ENCODE measurements around the gene TM2D3. TPM values are rescaled to one million over a fixed set of nuclear protein-coding genes. Genes with fewer than 3 reads are reported as not detected.

Gene TM2D3
- total RNA-seq, 1 experiment from 2014 or later = 23.1 TPM

DNA sequence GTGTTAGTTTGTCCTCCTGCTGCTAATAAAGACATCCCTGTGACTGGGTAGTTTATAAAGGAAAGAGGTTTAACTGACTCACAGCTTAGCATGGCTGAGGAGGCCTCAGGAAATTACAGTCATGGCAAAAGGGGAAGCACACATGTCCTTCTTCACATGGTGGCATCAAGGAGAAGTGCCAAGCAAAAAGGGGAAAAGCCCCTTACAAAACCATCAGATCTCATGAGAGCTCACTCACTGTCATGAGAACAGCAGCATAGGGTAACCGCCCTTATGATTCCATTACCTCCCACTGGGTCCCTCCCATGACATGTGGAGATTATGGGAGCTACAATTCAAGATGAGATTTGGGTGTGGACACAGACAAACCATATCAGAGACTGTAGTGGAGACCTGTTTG, 27.0 kb downstream of the TM2D3 start:
- Mint-ChIP-seq H3K4me1 (peaks cover 18% of the 10 kb centered on the region), H3K4me3 (no peak overlapping the region), H3K27ac (no peak overlapping the region), H3K9me3 (peaks cover 33% of the 10 kb centered on the region), H3K36me3 (peaks cover 31% of the 10 kb centered on the region), H3K27me3 (ENCODE audit: low read depth) (peaks cover 3% of the 10 kb centered on the region)
- no peak for TF ChIP-seq EMX1 (CRISPR knock-in tag; IDR thresholded peaks at IDR 0.05)
- TF ChIP-seq, protein P1, sequence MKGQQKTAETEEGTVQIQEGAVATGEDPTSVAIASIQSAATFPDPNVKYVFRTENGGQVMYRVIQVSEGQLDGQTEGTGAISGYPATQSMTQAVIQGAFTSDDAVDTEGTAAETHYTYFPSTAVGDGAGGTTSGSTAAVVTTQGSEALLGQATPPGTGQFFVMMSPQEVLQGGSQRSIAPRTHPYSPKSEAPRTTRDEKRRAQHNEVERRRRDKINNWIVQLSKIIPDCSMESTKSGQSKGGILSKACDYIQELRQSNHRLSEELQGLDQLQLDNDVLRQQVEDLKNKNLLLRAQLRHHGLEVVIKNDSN (CRISPR knock-in tag; IDR thresholded peaks at IDR 0.05) = no peak
- TF ChIP-seq, protein P2, sequence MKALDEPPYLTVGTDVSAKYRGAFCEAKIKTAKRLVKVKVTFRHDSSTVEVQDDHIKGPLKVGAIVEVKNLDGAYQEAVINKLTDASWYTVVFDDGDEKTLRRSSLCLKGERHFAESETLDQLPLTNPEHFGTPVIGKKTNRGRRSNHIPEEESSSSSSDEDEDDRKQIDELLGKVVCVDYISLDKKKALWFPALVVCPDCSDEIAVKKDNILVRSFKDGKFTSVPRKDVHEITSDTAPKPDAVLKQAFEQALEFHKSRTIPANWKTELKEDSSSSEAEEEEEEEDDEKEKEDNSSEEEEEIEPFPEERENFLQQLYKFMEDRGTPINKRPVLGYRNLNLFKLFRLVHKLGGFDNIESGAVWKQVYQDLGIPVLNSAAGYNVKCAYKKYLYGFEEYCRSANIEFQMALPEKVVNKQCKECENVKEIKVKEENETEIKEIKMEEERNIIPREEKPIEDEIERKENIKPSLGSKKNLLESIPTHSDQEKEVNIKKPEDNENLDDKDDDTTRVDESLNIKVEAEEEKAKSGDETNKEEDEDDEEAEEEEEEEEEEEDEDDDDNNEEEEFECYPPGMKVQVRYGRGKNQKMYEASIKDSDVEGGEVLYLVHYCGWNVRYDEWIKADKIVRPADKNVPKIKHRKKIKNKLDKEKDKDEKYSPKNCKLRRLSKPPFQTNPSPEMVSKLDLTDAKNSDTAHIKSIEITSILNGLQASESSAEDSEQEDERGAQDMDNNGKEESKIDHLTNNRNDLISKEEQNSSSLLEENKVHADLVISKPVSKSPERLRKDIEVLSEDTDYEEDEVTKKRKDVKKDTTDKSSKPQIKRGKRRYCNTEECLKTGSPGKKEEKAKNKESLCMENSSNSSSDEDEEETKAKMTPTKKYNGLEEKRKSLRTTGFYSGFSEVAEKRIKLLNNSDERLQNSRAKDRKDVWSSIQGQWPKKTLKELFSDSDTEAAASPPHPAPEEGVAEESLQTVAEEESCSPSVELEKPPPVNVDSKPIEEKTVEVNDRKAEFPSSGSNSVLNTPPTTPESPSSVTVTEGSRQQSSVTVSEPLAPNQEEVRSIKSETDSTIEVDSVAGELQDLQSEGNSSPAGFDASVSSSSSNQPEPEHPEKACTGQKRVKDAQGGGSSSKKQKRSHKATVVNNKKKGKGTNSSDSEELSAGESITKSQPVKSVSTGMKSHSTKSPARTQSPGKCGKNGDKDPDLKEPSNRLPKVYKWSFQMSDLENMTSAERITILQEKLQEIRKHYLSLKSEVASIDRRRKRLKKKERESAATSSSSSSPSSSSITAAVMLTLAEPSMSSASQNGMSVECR (CRISPR knock-in tag; IDR thresholded peaks at IDR 0.05; ENCODE audit: borderline replicate concordance) = no peak
- no peak for TF ChIP-seq ZBTB21 (CRISPR knock-in tag; IDR thresholded peaks at IDR 0.05; ENCODE audit: borderline replicate concordance)
- TF ChIP-seq, protein P3, sequence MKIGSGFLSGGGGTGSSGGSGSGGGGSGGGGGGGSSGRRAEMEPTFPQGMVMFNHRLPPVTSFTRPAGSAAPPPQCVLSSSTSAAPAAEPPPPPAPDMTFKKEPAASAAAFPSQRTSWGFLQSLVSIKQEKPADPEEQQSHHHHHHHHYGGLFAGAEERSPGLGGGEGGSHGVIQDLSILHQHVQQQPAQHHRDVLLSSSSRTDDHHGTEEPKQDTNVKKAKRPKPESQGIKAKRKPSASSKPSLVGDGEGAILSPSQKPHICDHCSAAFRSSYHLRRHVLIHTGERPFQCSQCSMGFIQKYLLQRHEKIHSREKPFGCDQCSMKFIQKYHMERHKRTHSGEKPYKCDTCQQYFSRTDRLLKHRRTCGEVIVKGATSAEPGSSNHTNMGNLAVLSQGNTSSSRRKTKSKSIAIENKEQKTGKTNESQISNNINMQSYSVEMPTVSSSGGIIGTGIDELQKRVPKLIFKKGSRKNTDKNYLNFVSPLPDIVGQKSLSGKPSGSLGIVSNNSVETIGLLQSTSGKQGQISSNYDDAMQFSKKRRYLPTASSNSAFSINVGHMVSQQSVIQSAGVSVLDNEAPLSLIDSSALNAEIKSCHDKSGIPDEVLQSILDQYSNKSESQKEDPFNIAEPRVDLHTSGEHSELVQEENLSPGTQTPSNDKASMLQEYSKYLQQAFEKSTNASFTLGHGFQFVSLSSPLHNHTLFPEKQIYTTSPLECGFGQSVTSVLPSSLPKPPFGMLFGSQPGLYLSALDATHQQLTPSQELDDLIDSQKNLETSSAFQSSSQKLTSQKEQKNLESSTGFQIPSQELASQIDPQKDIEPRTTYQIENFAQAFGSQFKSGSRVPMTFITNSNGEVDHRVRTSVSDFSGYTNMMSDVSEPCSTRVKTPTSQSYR (CRISPR knock-in tag; IDR thresholded peaks at IDR 0.05) = no peak
- TF ChIP-seq, protein P4, sequence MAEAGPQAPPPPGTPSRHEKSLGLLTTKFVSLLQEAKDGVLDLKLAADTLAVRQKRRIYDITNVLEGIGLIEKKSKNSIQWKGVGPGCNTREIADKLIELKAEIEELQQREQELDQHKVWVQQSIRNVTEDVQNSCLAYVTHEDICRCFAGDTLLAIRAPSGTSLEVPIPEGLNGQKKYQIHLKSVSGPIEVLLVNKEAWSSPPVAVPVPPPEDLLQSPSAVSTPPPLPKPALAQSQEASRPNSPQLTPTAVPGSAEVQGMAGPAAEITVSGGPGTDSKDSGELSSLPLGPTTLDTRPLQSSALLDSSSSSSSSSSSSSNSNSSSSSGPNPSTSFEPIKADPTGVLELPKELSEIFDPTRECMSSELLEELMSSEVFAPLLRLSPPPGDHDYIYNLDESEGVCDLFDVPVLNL (CRISPR knock-in tag; IDR thresholded peaks at IDR 0.05; ENCODE audit: borderline replicate concordance, low read depth) = no peak
- TF ChIP-seq CBFB (CRISPR knock-in tag; IDR thresholded peaks at IDR 0.05; ENCODE audit: low read depth) = no peak
- no peak for TF ChIP-seq SP1 (CRISPR knock-in tag; conservative IDR thresholded peaks at IDR 0.05)
- ChIA-PET CTCF (no interaction called here), POLR2A (no interaction called here)
- DNase-seq (ENCODE audit: low spot score) (no peak), ATAC-seq (no peak)

DNA sequence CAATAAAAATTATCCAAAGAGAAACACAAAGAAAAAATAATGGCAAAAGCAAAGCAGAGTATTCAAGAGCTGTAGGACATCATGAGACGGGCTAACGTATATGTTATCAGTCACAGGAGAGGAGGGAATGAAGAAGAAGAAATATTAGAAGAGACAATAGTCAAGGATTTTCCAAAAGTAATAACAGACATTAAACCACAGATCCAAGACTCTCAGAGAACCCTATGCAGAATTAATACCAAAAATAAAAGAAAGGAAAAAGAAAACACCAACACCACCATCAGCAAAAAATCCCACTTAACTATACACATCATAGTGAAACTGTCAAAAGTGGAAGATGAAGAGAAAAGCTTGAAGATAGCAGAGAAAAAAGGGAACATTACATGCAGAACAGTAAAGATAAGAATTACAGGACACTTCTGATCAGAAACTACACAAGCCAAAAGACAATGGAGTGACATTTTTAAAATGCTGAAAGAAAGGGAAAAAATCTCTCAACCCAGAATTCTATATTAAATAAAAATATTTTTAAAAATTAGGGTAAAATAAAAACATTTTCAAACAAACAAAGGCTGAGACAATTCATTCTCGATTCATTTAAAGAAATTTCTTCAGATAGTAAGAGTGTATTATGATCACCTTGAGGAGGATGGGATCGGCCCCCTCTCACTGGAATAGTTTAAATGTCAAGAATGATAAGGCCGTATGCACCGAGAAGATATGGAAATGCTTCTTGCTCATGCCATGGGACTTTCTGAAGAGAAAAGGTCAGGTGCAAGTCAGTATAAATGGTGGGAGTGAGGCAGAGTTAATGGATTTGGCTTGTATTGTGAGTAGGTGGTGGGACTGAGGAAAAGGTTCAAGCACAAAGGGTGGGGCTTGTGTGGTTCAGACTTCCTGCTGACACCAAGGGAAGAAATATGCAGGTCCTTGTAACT, 28.5 kb downstream of the TM2D3 start:
- POLR2A ChIA-PET = no interaction called here
- Mint-ChIP-seq H3K9me3 (peaks cover 33% of the 10 kb centered on the region), H3K27me3 (ENCODE audit: low read depth) (peaks cover 3% of the 10 kb centered on the region), H3K4me1 (peaks cover 19% of the 10 kb centered on the region), H3K4me3 (no peak overlapping the region), H3K27ac (no peak overlapping the region), H3K36me3 (peaks cover 31% of the 10 kb centered on the region)
- ATAC-seq (no peak), DNase-seq (ENCODE audit: low spot score) (no peak)
- TF ChIP-seq ZNF317 (CRISPR knock-in tag; IDR thresholded peaks at IDR 0.05; ENCODE audit: borderline replicate concordance, low read depth) (peak; percentile 56; the same call in 1 of the 2 replicates), ZNF416 (CRISPR knock-in tag; IDR thresholded peaks at IDR 0.05) (no peak), HMGA2 (CRISPR knock-in tag; IDR thresholded peaks at IDR 0.05) (no peak), CBFB (CRISPR knock-in tag; IDR thresholded peaks at IDR 0.05; ENCODE audit: low read depth) (no peak)
- TF ChIP-seq, protein P5, sequence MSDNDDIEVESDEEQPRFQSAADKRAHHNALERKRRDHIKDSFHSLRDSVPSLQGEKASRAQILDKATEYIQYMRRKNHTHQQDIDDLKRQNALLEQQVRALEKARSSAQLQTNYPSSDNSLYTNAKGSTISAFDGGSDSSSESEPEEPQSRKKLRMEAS (CRISPR knock-in tag; IDR thresholded peaks at IDR 0.05) = no peak
- CTCF ChIA-PET = no interaction called here

Measured in WTC11 (cell line).